H1 (cell line): ENCODE results near the gene GATAD2B. TPM values are rescaled to one million over a fixed set of nuclear protein-coding genes. Genes with fewer than 3 reads are reported as not detected.

Source experiments
- CTCF ChIA-PET: fragments of 300-600 bp; sonication (Branson Sonifier 250); formaldehyde crosslinking; loops from one replicate; lab custom pipeline; 2021; ENCODE audit not compliant: partially characterized antibody; lab: Charles Lee
- POLR2A ChIA-PET: fragments of 300-600 bp; sonication (Branson Sonifier 250); formaldehyde crosslinking; loops from one replicate; lab custom pipeline; 2021; ENCODE audit warnings: inconsistent platforms; ENCODE audit not compliant: partially characterized antibody; lab: Charles Lee
- DNase-seq, 2 experiments: peaks; one replicate each; pipeline versions ENCODE4 v3.0.0 to v3.0.0-alpha.2; 2010 to 2022; ENCODE audit warnings: low spot score in 2 of 2, low read depth in 1 of 2, mixed read lengths in 1 of 2
- FAIRE-seq: peaks from 2 replicates; lab custom pipeline; 2011; peaks lifted over from hg19 to GRCh38; lab: Jason Lieb, UNC
- H2AFZ ChIP-seq: 2 replicates; pipeline ENCODE4 v1.8.1; 2012; ENCODE audit warnings: low read length, inconsistent platforms
- H2AK5ac ChIP-seq: 2 replicates; pipeline ENCODE4 v1.6.1; 2013; ENCODE audit warnings: low read depth, low read length
- H2BK120ac ChIP-seq: replicated peaks from 2 replicates; pipeline ENCODE3; 2013; ENCODE audit warnings: low read depth, low read length, inconsistent platforms
- H2BK12ac ChIP-seq: 2 replicates; pipeline ENCODE4 v1.6.1; 2013; ENCODE audit warnings: low read depth, low read length
- H2BK15ac ChIP-seq: 2 replicates; pipeline ENCODE4 v1.6.1; 2013; ENCODE audit warnings: low read length
- H2BK20ac ChIP-seq: 2 replicates; pipeline ENCODE4 v1.6.1; 2013; ENCODE audit warnings: low read length
- H2BK5ac ChIP-seq: 2 replicates; pipeline ENCODE4 v1.6.1; 2013; ENCODE audit warnings: low read depth, low read length
- H3K14ac ChIP-seq: 2 replicates; pipeline ENCODE4 v1.6.1; 2013; ENCODE audit warnings: inconsistent platforms; ENCODE audit not compliant: insufficient read length
- H3K18ac ChIP-seq: 2 replicates; pipeline ENCODE4 v1.6.1; 2013; ENCODE audit warnings: low read length; ENCODE audit errors: extremely low read depth
- H3K23ac ChIP-seq: 2 replicates; pipeline ENCODE4 v1.6.1; 2013; ENCODE audit warnings: inconsistent platforms; ENCODE audit not compliant: insufficient read length
- H3K23me2 ChIP-seq: 2 replicates; pipeline ENCODE4 v1.6.1; 2013; ENCODE audit warnings: low read depth, low read length
- H3K27ac ChIP-seq: 2 replicates; pipeline ENCODE4 v1.6.1; 2011; ENCODE audit warnings: low read depth, low read length, inconsistent platforms
- H3K27me3 ChIP-seq, 4 experiments: replicated peaks in 1 of 4; 1 replicate in 1 of 4; 2 replicates in 3 of 4; pipeline versions ENCODE4 v1.6.1 to v1.8.1; 2011 to 2013; ENCODE audit warnings: low read length in 3 of 4, mild to moderate bottlenecking in 3 of 4, inconsistent platforms in 2 of 4, mixed read lengths in 2 of 4, moderate library complexity in 1 of 4; ENCODE audit not compliant: control insufficient read depth in 3 of 4, insufficient read depth in 3 of 4; ENCODE audit errors: extremely low read depth in 1 of 4
- H3K36me3 ChIP-seq, 4 experiments: 2 replicates each; pipeline versions ENCODE4 v1.6.1 to v1.8.1; 2011 to 2013; ENCODE audit warnings: mild to moderate bottlenecking in 4 of 4, low read length in 3 of 4, moderate library complexity in 2 of 4, control low read depth in 1 of 4, inconsistent platforms in 1 of 4; ENCODE audit not compliant: insufficient read depth in 4 of 4, control insufficient read depth in 2 of 4
- H3K4ac ChIP-seq: replicated peaks from 2 replicates; pipeline ENCODE3; 2013; ENCODE audit warnings: low read length, low read depth, mixed read lengths, inconsistent platforms; ENCODE audit not compliant: insufficient read length
- H3K4me1 ChIP-seq, 4 experiments: replicated peaks in 1 of 4; 1 replicate in 1 of 4; 2 replicates in 3 of 4; pipeline versions ENCODE4 v1.6.1 to v1.8.1; 2011 to 2013; ENCODE audit warnings: low read length in 3 of 4, inconsistent platforms in 2 of 4, mixed read lengths in 1 of 4; ENCODE audit not compliant: insufficient read depth in 4 of 4, control insufficient read depth in 3 of 4
- H3K4me2 ChIP-seq, 2 experiments: 2 replicates each; pipeline versions ENCODE4 v1.6.1 to v1.8.1; 2011 to 2013; ENCODE audit warnings: low read depth in 2 of 2, low read length in 2 of 2, control low read depth in 1 of 2, inconsistent platforms in 1 of 2, mild to moderate bottlenecking in 1 of 2; ENCODE audit not compliant: insufficient read depth in 1 of 2
- H3K4me3 ChIP-seq, 4 experiments: fragments of 200-600, 300-600 bp in 1 of 4; sonication (generic), shearing (Covaris generic), sonication (Bioruptor Twin) in 1 of 4; 2 replicates each; pipeline versions ENCODE4 v1.5.1 to v1.8.1; 2011 to 2016; ENCODE audit warnings: low read length in 4 of 4, low read depth in 3 of 4, control low read depth in 2 of 4, inconsistent platforms in 2 of 4, mild to moderate bottlenecking in 2 of 4, mixed read lengths in 1 of 4, moderate library complexity in 1 of 4; ENCODE audit not compliant: insufficient read depth in 2 of 4; ENCODE audit errors: extremely low read depth in 1 of 4
- H3K56ac ChIP-seq: replicated peaks from 2 replicates; pipeline ENCODE3; 2013; ENCODE audit warnings: low read depth, mild to moderate bottlenecking, mixed read lengths, low read length, inconsistent platforms; ENCODE audit not compliant: insufficient read length
- H3K79me1 ChIP-seq: 2 replicates; pipeline ENCODE4 v1.6.1; 2013; ENCODE audit warnings: low read depth, low read length, control low read depth
- H3K79me2 ChIP-seq, 2 experiments: 2 replicates each; pipeline versions ENCODE4 v1.6.1 to v1.8.1; 2012 to 2013; ENCODE audit warnings: low read length in 2 of 2, mild to moderate bottlenecking in 2 of 2, inconsistent platforms in 1 of 2; ENCODE audit not compliant: insufficient read depth in 2 of 2, control insufficient read depth in 1 of 2
- H3K9ac ChIP-seq, 4 experiments: replicated peaks in 1 of 4; 1 replicate in 1 of 4; 2 replicates in 3 of 4; pipeline versions ENCODE4 v1.6.1 to v1.8.1; 2011 to 2013; ENCODE audit warnings: low read depth in 3 of 4, low read length in 3 of 4, control low read depth in 2 of 4, mild to moderate bottlenecking in 2 of 4, moderate library complexity in 2 of 4, inconsistent platforms in 1 of 4; ENCODE audit errors: extremely low read depth in 1 of 4
- H3K9me3 ChIP-seq, 2 experiments: 2 replicates each; pipeline versions ENCODE4 v1.6.1 to v1.8.1; 2012 to 2013; ENCODE audit warnings: mild to moderate bottlenecking in 2 of 2, moderate library complexity in 2 of 2, control low read depth in 1 of 2, inconsistent platforms in 1 of 2, low read depth in 1 of 2, low read length in 1 of 2, mixed read lengths in 1 of 2; ENCODE audit not compliant: insufficient read depth in 2 of 2
- H4K20me1 ChIP-seq, 2 experiments: replicated peaks in 1 of 2; 2 replicates each; pipeline versions ENCODE3 to v1.8.1; 2011 to 2013; ENCODE audit warnings: inconsistent platforms in 2 of 2, low read length in 2 of 2, mild to moderate bottlenecking in 1 of 2; ENCODE audit not compliant: insufficient read depth in 2 of 2, control insufficient read depth in 1 of 2
- H4K5ac ChIP-seq: 2 replicates; pipeline ENCODE4 v1.6.1; 2013; ENCODE audit warnings: low read length, low read depth, mixed read lengths, inconsistent platforms; ENCODE audit not compliant: insufficient read length
- H4K8ac ChIP-seq: 2 replicates; pipeline ENCODE4 v1.8.0; 2013; ENCODE audit warnings: mild to moderate bottlenecking, moderate library complexity, low read length, inconsistent platforms; ENCODE audit not compliant: insufficient read depth; ENCODE audit errors: extremely low read depth
- H4K91ac ChIP-seq: replicated peaks from 2 replicates; pipeline ENCODE3; 2013; ENCODE audit warnings: low read length, mixed read lengths, inconsistent platforms; ENCODE audit not compliant: insufficient read length
- CTBP2 ChIP-seq: IDR thresholded peaks from 2 replicates; pipeline ENCODE4 v1.7.0; 2011; ENCODE audit warnings: borderline replicate concordance, mild to moderate bottlenecking, moderate library complexity, mixed read lengths, low read length; ENCODE audit not compliant: insufficient read depth, insufficient read length
- E2F6 ChIP-seq: IDR thresholded peaks from 2 replicates; pipeline ENCODE4 v1.6.1; 2012; ENCODE audit warnings: inconsistent platforms
- GABPA ChIP-seq: IDR thresholded peaks from 2 replicates; pipeline ENCODE4 v1.6.1; 2011; ENCODE audit warnings: mild to moderate bottlenecking, low read length, moderate library complexity, borderline replicate concordance; ENCODE audit not compliant: insufficient read depth
- HDAC2 ChIP-seq, 2 experiments: fragments of 300-600 bp in 1 of 2; sonication (generic) in 1 of 2; IDR thresholded peaks; 2 replicates each; pipeline ENCODE4 v1.6.1; 2011 to 2012; ENCODE audit warnings: low read depth in 2 of 2, low read length in 2 of 2, mild to moderate bottlenecking in 2 of 2, moderate library complexity in 2 of 2, borderline replicate concordance in 1 of 2, inconsistent platforms in 1 of 2
- JUND ChIP-seq: IDR thresholded peaks from 2 replicates; pipeline ENCODE4 v1.6.1; 2011; ENCODE audit warnings: mild to moderate bottlenecking, improper control_type of control experiment, low read length
- KDM1A ChIP-seq: fragments of 200-600, 300-600 bp; sonication (generic); IDR thresholded peaks from 2 replicates; pipeline ENCODE4 v1.7.1; 2016; ENCODE audit warnings: mild to moderate bottlenecking, low read length, borderline replicate concordance
- MAFK ChIP-seq: IDR thresholded peaks from 2 replicates; pipeline ENCODE4 v1.6.1; 2012; ENCODE audit warnings: low read depth, mild to moderate bottlenecking, improper control_type of control experiment, low read length
- SIN3A ChIP-seq, 2 experiments: IDR thresholded peaks in 1 of 2; conservative IDR thresholded peaks in 1 of 2; 2 replicates each; pipeline ENCODE4 v1.6.1; 2011 to 2012; ENCODE audit warnings: low read length in 2 of 2, improper control_type of control experiment in 1 of 2, low read depth in 1 of 2, mild to moderate bottlenecking in 1 of 2
- SUZ12 ChIP-seq: fragments of 200-600 bp; sonication (generic); IDR thresholded peaks from 2 replicates; pipeline ENCODE4 v1.6.1; 2012; ENCODE audit warnings: mild to moderate bottlenecking, inconsistent platforms, low read length, moderate library complexity, mixed read lengths
- TCF12 ChIP-seq: IDR thresholded peaks from 2 replicates; pipeline ENCODE4 v1.6.1; 2011; ENCODE audit warnings: low read depth, mild to moderate bottlenecking, low read length
- TEAD4 ChIP-seq: IDR thresholded peaks from 2 replicates; pipeline ENCODE4 v1.6.1; 2012; ENCODE audit warnings: low read depth, low read length, inconsistent platforms, mixed read lengths
- WGBS, 2 experiments: shearing (Covaris generic) in 1 of 2; methylation state at CpG; one replicate each; pipeline versions ENCODE4 v1.1.6 to v1.1.7; 2013 to 2015; ENCODE audit warnings: low lambda C conversion rate in 2 of 2, mixed read lengths in 2 of 2, inconsistent platforms in 1 of 2, low coverage in 1 of 2, missing lambda C conversion rate in 1 of 2; ENCODE audit not compliant: insufficient replicate concordance in 2 of 2, insufficient coverage in 1 of 2, insufficient read length in 1 of 2; ENCODE audit errors: extremely low coverage in 1 of 2, missing lambda C conversion rate in 1 of 2; 5-methylcytosine and 5-hydroxymethylcytosine counted together
- polyA plus RNA-seq, 7 experiments: library from polyadenylated mRNA; depleted of rRNA in 3 of 7; stranded (reverse) in 5 of 7; unstranded in 2 of 7; fragments of >200 nt in 5 of 7; fragments of 200-250 nt in 2 of 7; gene quantifications; 1 replicate in 5 of 7; 2 replicates in 1 of 7; 4 replicates in 1 of 7; pipeline versions ENCODE4 v1.2.1 to v1.2.3, GENCODE V29; 2011 to 2013; ENCODE audit warnings: missing spikeins in 2 of 7, mixed read lengths in 2 of 7
- total RNA-seq: library from RNA; stranded (reverse); fragmentation: NEBNext Ultra II Directional; extraction: Animal tissue kit (Norgen Biotek cat#: 25700); gene quantifications from 2 replicates; pipeline ENCODE4 v1.2.1, GENCODE V29; 2021

The GATAD2B gene
- total and polyA plus RNA-seq, 2 of the 8 experiments (the other 6 are each of a cell fraction or from before 2014, with no cell fraction given): 8.4 to 39.1 TPM

- H3K23me2 ChIP-seq: no peaks in the 10 kb centered on the region; the same call in 1 of the 2 replicates
- no peak overlapping the region for H3K4me3 ChIP-seq
- no peak overlapping the region for H2BK12ac ChIP-seq
- H3K79me2 ChIP-seq: no peaks in the 10 kb centered on the region
- no peak overlapping the region for H2AFZ ChIP-seq
- no peak overlapping the region for H2AK5ac ChIP-seq
- no peak for FAIRE-seq
- H4K5ac ChIP-seq: no peak overlapping the region
- DNase-seq: no peak
- no peak overlapping the region for H3K9ac ChIP-seq
- no peak overlapping the region for H3K56ac ChIP-seq
- H3K9me3 ChIP-seq: no peaks in the 10 kb centered on the region
- no peak overlapping the region for H4K91ac ChIP-seq
- H4K8ac ChIP-seq: no peak overlapping the region; the same call in 1 of the 2 replicates
- no peak overlapping the region for H3K4me2 ChIP-seq
- H3K36me3 ChIP-seq: no peaks in the 10 kb centered on the region
- ChIA-PET CTCF (interaction anchor here (0.6 to 0.8 kb wide), 4 partner anchors 9 to 197 kb away, joined by 3 to 4 read pairs (median 3); partner anchors contain the start of gene RAB13), POLR2A (interaction anchor here (0.9 to 1.7 kb wide), 5 partner anchors 13 to 201 kb away, joined by 3 to 7 read pairs (median 5); partner anchors contain the start of genes RPS27, SLC27A3 and SLC39A1)
- peaks cover 2 to 20% (median 15%) of the 10 kb centered on the region in 4 experiments for H3K4me1 ChIP-seq
- H3K14ac ChIP-seq: no peak overlapping the region
- no peak overlapping the region for H3K18ac ChIP-seq
- H2BK15ac ChIP-seq: no peak overlapping the region
- no peak overlapping the region for H3K27ac ChIP-seq
- no peak overlapping the region for H2BK20ac ChIP-seq
- H3K4ac ChIP-seq: no peak overlapping the region
- no peak overlapping the region for H2BK5ac ChIP-seq
- no peak overlapping the region for H2BK120ac ChIP-seq
- H4K20me1 ChIP-seq: no peaks in the 10 kb centered on the region
- no peaks in the 10 kb centered on the region; a peak in 1 of 7 replicates for H3K27me3 ChIP-seq
- no peak overlapping the region for H3K23ac ChIP-seq
- 81% methylated on average over 22 of the region's 22 CpGs; no CpG with 5 or more reads in 1 of the 2 experiments for WGBS, 2 experiments
- H3K79me1 ChIP-seq: no peaks in the 10 kb centered on the region
- no peak for TF ChIP-seq JUND
- no peak for TF ChIP-seq GABPA
- no peak for TF ChIP-seq SIN3A (conservative IDR thresholded peaks at IDR 0.05 in 1 of 2, IDR thresholded peaks at IDR 0.05 in 1 of 2; ENCODE audit: low read depth in 1 of 2, low read length in 2 of 2)
- TF ChIP-seq SUZ12: no peak
- no peak for TF ChIP-seq CTBP2
- no peak for TF ChIP-seq HDAC2 (IDR thresholded peaks at IDR 0.05; ENCODE audit: borderline replicate concordance in 1 of 2, low read depth in 2 of 2, low read length in 2 of 2)
- no peak for TF ChIP-seq E2F6
- no peak for TF ChIP-seq TEAD4
- TF ChIP-seq KDM1A: no peak
- no peak for TF ChIP-seq TCF12
- TF ChIP-seq MAFK: no peak
Observed at GRCh38 chr1:153789478-153790034, 133.2 kb downstream of the GATAD2B start.
